A549 (cell line): ENCODE measurements around the gene RPS6KA3.

Experiments used
- BHLHE40 ChIP-seq: IDR thresholded peaks from 2 replicates; pipeline ENCODE4 v1.6.1; 2012; ENCODE audit warnings: low read depth, low read length, inconsistent platforms
- CHD2 ChIP-seq: fragments of 150-350 bp; IDR thresholded peaks from 2 replicates; pipeline ENCODE4 v1.6.1; 2014; ENCODE audit warnings: low read length; ENCODE audit not compliant: partially characterized antibody
- RAD21 ChIP-seq, 2 experiments: fragments of >200 bp in 1 of 2; sonication (Bioruptor Twin) in 1 of 2; formaldehyde crosslinking in 1 of 2; IDR thresholded peaks in 1 of 2; conservative IDR thresholded peaks in 1 of 2; 2 replicates in 1 of 2; 3 replicates in 1 of 2; pipeline ENCODE4 v1.6.1; 2012 to 2018; ENCODE audit warnings: inconsistent platforms in 1 of 2
- TF ChIP-seq, protein P1 (sequence below): IDR thresholded peaks from 2 replicates; pipeline ENCODE4 v1.6.1; 2012
- TF ChIP-seq, protein P2 (sequence below): fragments of >200 bp; sonication (Bioruptor Twin); formaldehyde crosslinking; IDR thresholded peaks from 3 replicates; pipeline ENCODE4 v1.5.1; 2016
- TF ChIP-seq, protein P3 (sequence below): fragments of 250-450 bp; sonication (Bioruptor Pico); IDR thresholded peaks from 2 replicates; pipeline ENCODE4 v1.5.0; 2021; ENCODE audit warnings: mild to moderate bottlenecking, moderate library complexity, borderline replicate concordance

DNA sequence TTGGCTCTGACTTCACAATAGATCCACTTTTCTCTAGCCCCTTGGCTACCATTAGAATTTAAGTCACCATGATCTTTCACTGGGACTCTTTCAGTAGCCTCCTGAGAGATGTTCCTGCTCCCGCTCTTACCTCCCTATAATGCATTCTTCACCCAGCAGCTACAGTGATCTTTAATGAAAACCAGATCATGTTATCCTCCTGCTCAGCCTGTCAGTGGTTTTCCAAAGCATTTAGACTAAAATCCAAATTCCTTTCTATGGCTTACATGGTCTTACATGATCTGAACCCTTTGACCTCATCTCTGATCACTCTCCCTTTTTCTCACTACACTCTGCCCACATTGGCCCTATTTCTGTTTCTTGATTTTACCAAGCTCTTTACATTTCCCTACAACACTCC, 18.3 kb upstream of the RPS6KA3 start:
- TF ChIP-seq CHD2 (no peak), RAD21 (conservative IDR thresholded peaks at IDR 0.05 in 1 of 2, IDR thresholded peaks at IDR 0.05 in 1 of 2) (no peak), BHLHE40 (no peak)
- TF ChIP-seq, protein P1, sequence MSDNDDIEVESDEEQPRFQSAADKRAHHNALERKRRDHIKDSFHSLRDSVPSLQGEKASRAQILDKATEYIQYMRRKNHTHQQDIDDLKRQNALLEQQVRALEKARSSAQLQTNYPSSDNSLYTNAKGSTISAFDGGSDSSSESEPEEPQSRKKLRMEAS: no peak
- TF ChIP-seq, protein P2, sequence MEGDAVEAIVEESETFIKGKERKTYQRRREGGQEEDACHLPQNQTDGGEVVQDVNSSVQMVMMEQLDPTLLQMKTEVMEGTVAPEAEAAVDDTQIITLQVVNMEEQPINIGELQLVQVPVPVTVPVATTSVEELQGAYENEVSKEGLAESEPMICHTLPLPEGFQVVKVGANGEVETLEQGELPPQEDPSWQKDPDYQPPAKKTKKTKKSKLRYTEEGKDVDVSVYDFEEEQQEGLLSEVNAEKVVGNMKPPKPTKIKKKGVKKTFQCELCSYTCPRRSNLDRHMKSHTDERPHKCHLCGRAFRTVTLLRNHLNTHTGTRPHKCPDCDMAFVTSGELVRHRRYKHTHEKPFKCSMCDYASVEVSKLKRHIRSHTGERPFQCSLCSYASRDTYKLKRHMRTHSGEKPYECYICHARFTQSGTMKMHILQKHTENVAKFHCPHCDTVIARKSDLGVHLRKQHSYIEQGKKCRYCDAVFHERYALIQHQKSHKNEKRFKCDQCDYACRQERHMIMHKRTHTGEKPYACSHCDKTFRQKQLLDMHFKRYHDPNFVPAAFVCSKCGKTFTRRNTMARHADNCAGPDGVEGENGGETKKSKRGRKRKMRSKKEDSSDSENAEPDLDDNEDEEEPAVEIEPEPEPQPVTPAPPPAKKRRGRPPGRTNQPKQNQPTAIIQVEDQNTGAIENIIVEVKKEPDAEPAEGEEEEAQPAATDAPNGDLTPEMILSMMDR: no peak
- TF ChIP-seq, protein P3, sequence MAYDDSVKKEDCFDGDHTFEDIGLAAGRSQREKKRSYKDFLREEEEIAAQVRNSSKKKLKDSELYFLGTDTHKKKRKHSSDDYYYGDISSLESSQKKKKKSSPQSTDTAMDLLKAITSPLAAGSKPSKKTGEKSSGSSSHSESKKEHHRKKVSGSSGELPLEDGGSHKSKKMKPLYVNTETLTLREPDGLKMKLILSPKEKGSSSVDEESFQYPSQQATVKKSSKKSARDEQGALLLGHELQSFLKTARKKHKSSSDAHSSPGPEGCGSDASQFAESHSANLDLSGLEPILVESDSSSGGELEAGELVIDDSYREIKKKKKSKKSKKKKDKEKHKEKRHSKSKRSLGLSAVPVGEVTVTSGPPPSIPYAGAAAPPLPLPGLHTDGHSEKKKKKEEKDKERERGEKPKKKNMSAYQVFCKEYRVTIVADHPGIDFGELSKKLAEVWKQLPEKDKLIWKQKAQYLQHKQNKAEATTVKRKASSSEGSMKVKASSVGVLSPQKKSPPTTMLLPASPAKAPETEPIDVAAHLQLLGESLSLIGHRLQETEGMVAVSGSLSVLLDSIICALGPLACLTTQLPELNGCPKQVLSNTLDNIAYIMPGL (CRISPR knock-in tag): no peak
